ENCODE measurements around the gene SV2C. TPM values are rescaled to one million over a fixed set of nuclear protein-coding genes. Genes with fewer than 3 reads are reported as not detected.
"Not testable (repeated sequence)": the region's sequence is repeated elsewhere in the genome, so short reads cannot be mapped to it uniquely, and the experiment has no call there.

SV2C gene
- polyA plus RNA-seq, 1 donor (not counting 4 experiments of a cell fraction or from before 2014, with no cell fraction given): 0.34 TPM

DNA sequence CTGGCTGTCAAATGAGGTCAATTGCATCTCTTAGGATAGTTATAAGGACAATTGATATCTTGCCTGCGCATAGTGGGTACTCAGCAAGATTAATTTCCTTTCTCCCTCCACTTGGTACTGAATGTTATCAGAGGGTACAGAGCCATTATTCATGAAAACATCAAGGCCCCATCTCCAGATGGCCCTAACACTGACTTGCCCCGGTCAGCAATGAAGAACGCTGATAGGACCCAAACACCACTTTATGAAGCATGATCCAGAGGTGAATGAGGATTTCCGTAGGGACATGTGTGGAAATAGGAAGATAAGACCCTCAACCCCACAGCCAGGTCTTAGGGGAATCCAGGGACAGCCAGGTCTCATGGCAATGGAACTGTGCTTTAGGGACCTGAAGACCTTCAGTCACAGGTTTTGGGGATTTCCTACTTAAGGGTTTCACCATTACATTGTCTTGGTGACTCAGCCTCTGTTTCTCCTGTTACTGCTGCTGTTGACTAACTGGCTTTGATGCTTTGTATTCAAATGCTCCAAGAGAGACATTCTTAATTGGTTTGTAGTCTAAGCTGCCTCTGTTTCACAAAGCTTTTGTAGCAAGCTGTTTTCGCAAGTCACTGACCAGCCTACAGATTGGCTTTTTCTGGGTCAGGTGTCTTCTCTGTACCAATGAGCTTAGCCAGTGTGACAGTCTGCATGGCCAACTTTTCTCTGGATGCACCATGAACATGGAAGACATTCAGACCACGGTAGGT is 284.6 kb downstream of the SV2C start:
- Histone ChIP-seq H3K4me1 (ENCODE audit: control insufficient read depth, extremely low read depth, insufficient read depth, low read length) (peaks cover 11% of the 10 kb centered on the region), H3K36me3 (ENCODE audit: control insufficient read depth in 2 of 2, extremely low read depth in 1 of 2, insufficient read depth in 2 of 2, low read length in 2 of 2) (no peaks in the 10 kb centered on the region), H4K20me1 (ENCODE audit: control insufficient read depth, extremely low read depth, insufficient read depth, low read length) (peaks cover 4% of the 10 kb centered on the region), H3K9me3 (ENCODE audit: control insufficient read depth, low read depth, low read length) (no peaks in the 10 kb centered on the region), H3K9me1 (ENCODE audit: control insufficient read depth, extremely low read depth, insufficient read depth, low read length) (no peaks in the 10 kb centered on the region), H3K4me3 (ENCODE audit: control insufficient read depth in 2 of 3, extremely low read depth in 1 of 3, insufficient read depth in 2 of 3, low read depth in 1 of 3, low read length in 3 of 3) (no peak overlapping the region), H3K9ac (ENCODE audit: control insufficient read depth, extremely low read depth, insufficient read depth, low read length) (no peak overlapping the region), H3K4me2 (ENCODE audit: control insufficient read depth, extremely low read depth, insufficient read depth, low read depth, low read length) (no peak overlapping the region), H3K79me2 (ENCODE audit: control insufficient read depth, insufficient read depth, low read length) (no peaks in the 10 kb centered on the region), H2AFZ (ENCODE audit: control insufficient read depth, low read length) (no peak overlapping the region), H3K27me3 (ENCODE audit: control insufficient read depth, extremely low read depth, insufficient read depth, low read length) (no peaks in the 10 kb centered on the region), H3K27ac (ENCODE audit: control insufficient read depth, insufficient read depth, low read length) (peak overlapping the region; percentile 34)
- TF ChIP-seq EZH2 (IDR thresholded peaks at IDR 0.05; ENCODE audit: low read length): no peak
- TF ChIP-seq, protein P1, sequence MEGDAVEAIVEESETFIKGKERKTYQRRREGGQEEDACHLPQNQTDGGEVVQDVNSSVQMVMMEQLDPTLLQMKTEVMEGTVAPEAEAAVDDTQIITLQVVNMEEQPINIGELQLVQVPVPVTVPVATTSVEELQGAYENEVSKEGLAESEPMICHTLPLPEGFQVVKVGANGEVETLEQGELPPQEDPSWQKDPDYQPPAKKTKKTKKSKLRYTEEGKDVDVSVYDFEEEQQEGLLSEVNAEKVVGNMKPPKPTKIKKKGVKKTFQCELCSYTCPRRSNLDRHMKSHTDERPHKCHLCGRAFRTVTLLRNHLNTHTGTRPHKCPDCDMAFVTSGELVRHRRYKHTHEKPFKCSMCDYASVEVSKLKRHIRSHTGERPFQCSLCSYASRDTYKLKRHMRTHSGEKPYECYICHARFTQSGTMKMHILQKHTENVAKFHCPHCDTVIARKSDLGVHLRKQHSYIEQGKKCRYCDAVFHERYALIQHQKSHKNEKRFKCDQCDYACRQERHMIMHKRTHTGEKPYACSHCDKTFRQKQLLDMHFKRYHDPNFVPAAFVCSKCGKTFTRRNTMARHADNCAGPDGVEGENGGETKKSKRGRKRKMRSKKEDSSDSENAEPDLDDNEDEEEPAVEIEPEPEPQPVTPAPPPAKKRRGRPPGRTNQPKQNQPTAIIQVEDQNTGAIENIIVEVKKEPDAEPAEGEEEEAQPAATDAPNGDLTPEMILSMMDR (optimal IDR thresholded peaks at IDR 0.05 in 1 of 3, IDR thresholded peaks at IDR 0.05 in 1 of 3, conservative IDR thresholded peaks at IDR 0.05 in 1 of 3; ENCODE audit: extremely low read depth in 1 of 3, insufficient read depth in 2 of 3, low read length in 3 of 3): no peak
- FAIRE-seq (no peak), DNase-seq (ENCODE audit: low read depth, low spot score) (no peak)
- dilution Hi-C loops (cut with MboI; ENCODE audit: extremely low pct_ligation_motif_present, low sequenced_read_pairs): no loop called here

DNA sequence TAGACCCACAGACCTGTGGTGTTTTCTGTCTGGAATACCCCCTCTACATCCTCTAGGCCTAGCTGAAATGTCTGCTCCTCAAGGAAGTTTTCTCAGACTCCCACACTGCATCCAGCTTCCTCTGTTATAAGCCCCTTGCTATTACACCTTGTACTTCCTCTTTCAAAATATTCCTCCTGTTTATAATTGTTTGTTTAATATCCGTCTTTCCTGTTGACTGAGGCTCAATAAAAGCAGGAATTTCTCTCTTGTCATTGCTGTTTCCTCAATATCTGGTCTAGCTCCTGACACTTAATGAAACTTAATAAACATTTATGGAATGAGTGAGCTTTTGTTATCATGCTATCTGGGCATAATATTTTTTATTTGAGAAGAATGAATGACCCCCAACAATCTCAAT is 285.8 kb downstream of the SV2C start:
- no peaks in the 10 kb centered on the region for H3K9me1 ChIP-seq (ENCODE audit: control insufficient read depth, extremely low read depth, insufficient read depth, low read length)
- dilution Hi-C loops (cut with MboI; ENCODE audit: extremely low pct_ligation_motif_present, low sequenced_read_pairs): no loop called here
- no peak overlapping the region for H3K27ac ChIP-seq (ENCODE audit: control insufficient read depth, insufficient read depth, low read length)

DNA sequence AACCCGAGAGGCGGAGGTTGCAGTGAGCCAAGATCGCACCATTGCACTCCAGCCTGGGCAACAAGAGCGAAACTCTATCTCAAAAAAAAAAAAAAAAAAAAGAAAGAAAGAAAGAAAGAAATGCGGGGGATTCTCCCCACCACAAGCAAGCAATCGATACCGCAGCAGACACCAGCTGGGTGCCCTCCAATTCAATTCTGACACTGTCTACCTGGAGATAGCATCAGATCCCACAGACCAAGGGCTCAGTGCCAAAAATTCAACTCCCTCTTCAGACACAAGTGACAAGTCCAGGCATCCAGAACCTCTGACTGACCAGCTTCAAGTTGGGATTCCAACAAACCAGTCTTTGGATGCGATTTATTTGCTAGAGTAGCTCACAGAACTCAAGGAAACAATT is 286.5 kb downstream of the SV2C start:
- H3K27me3 ChIP-seq (ENCODE audit: control insufficient read depth, extremely low read depth, insufficient read depth, low read length); H3K9ac ChIP-seq (ENCODE audit: control insufficient read depth, extremely low read depth, insufficient read depth, low read length); H3K4me3 ChIP-seq (ENCODE audit: control insufficient read depth in 2 of 3, extremely low read depth in 1 of 3, insufficient read depth in 2 of 3, low read depth in 1 of 3, low read length in 3 of 3); H2AFZ ChIP-seq (ENCODE audit: control insufficient read depth, low read length); H3K9me1 ChIP-seq (ENCODE audit: control insufficient read depth, extremely low read depth, insufficient read depth, low read length); H3K9me3 ChIP-seq (ENCODE audit: control insufficient read depth, low read depth, low read length); H3K36me3 ChIP-seq (ENCODE audit: control insufficient read depth in 2 of 2, extremely low read depth in 1 of 2, insufficient read depth in 2 of 2, low read length in 2 of 2); H3K27ac ChIP-seq (ENCODE audit: control insufficient read depth, insufficient read depth, low read length); DNase-seq (ENCODE audit: low read depth, low spot score); dilution Hi-C loops (cut with MboI; ENCODE audit: extremely low pct_ligation_motif_present, low sequenced_read_pairs); FAIRE-seq; H4K20me1 ChIP-seq (ENCODE audit: control insufficient read depth, extremely low read depth, insufficient read depth, low read length); H3K79me2 ChIP-seq (ENCODE audit: control insufficient read depth, insufficient read depth, low read length); H3K4me2 ChIP-seq (ENCODE audit: control insufficient read depth, extremely low read depth, insufficient read depth, low read depth, low read length): not testable (repeated sequence)
- peaks cover 14% of the 10 kb centered on the region for H3K4me1 ChIP-seq (ENCODE audit: control insufficient read depth, extremely low read depth, insufficient read depth, low read length)

More for the DNA sequence above, 285.8 kb downstream of the SV2C start:
- TF ChIP-seq EZH2 (IDR thresholded peaks at IDR 0.05; ENCODE audit: low read length): no peak
- TF ChIP-seq, protein P1 (optimal IDR thresholded peaks at IDR 0.05 in 1 of 3, IDR thresholded peaks at IDR 0.05 in 1 of 3, conservative IDR thresholded peaks at IDR 0.05 in 1 of 3; ENCODE audit: extremely low read depth in 1 of 3, insufficient read depth in 2 of 3, low read length in 3 of 3): no peak
- Histone ChIP-seq H3K4me2 (ENCODE audit: control insufficient read depth, extremely low read depth, insufficient read depth, low read depth, low read length) (no peak overlapping the region), H4K20me1 (ENCODE audit: control insufficient read depth, extremely low read depth, insufficient read depth, low read length) (peaks cover 4% of the 10 kb centered on the region), H3K36me3 (ENCODE audit: control insufficient read depth in 2 of 2, extremely low read depth in 1 of 2, insufficient read depth in 2 of 2, low read length in 2 of 2) (no peaks in the 10 kb centered on the region), H3K4me3 (ENCODE audit: control insufficient read depth in 2 of 3, extremely low read depth in 1 of 3, insufficient read depth in 2 of 3, low read depth in 1 of 3, low read length in 3 of 3) (no peak overlapping the region), H3K9me3 (ENCODE audit: control insufficient read depth, low read depth, low read length) (no peaks in the 10 kb centered on the region), H3K4me1 (ENCODE audit: control insufficient read depth, extremely low read depth, insufficient read depth, low read length) (peaks cover 14% of the 10 kb centered on the region), H3K27me3 (ENCODE audit: control insufficient read depth, extremely low read depth, insufficient read depth, low read length) (no peaks in the 10 kb centered on the region), H2AFZ (ENCODE audit: control insufficient read depth, low read length) (no peak overlapping the region), H3K79me2 (ENCODE audit: control insufficient read depth, insufficient read depth, low read length) (no peaks in the 10 kb centered on the region), H3K9ac (ENCODE audit: control insufficient read depth, extremely low read depth, insufficient read depth, low read length) (no peak overlapping the region)
- no peak for FAIRE-seq
- no peak for DNase-seq (ENCODE audit: low read depth, low spot score)

Measured in keratinocyte (primary cell).